Cardiac septum (tissue), 1 donor: Measurements from ENCODE around the gene PRUNE2. TPM values are rescaled to one million over a fixed set of nuclear protein-coding genes. Genes with fewer than 3 reads are reported as not detected.
"Not testable (repeated sequence)": the region's sequence is repeated elsewhere in the genome, so short reads cannot be mapped to it uniquely, and the experiment has no call there.

ENCODE experiments used
- DNase-seq: peaks from one replicate; pipeline ENCODE4 v3.0.0-alpha.2; 2020; ENCODE audit warnings: low spot score
- intact Hi-C: fragments of 100-400 bp; cut with DNase I; formaldehyde crosslinking; loops from one replicate; pipeline ENCODE4 v1.14.0; 2022
- total RNA-seq: library from RNA; stranded (reverse); fragmentation: NEBNext Ultra II Directional; extraction: Animal tissue kit (Norgen Biotek cat#: 25700); gene quantifications from one replicate; pipeline ENCODE4 v1.2.1, GENCODE V29; 2021
- donor health status: DM: no; HTN: no; CAD: no.

PRUNE2 gene
- total RNA-seq, 1 donor from 2014 or later, result 19.9 TPM

- intact Hi-C loops, result no loop called here
- DNase-seq, result no peak
Measured at GRCh38 chr9:76595645-76596044, 310.3 kb downstream of the PRUNE2 start.

GRCh38 chr9:76594764-76595424 is 311.0 kb downstream of the PRUNE2 start:
- intact Hi-C loops, result no loop called here
- DNase-seq, result no peak

GRCh38 chr9:76593961-76594735 is 311.8 kb downstream of the PRUNE2 start:
- intact Hi-C loops, DNase-seq: not testable (repeated sequence)

GRCh38 chr9:76592974-76593347 is 313.0 kb downstream of the PRUNE2 start:
- intact Hi-C loops, result no loop called here
- DNase-seq, result no peak

GRCh38 chr9:76592091-76592973 is 313.6 kb downstream of the PRUNE2 start:
- DNase-seq, result no peak
- intact Hi-C loops, result no loop called here

- DNase-seq, result no peak
- intact Hi-C loops, result no loop called here
Measured at GRCh38 chr9:76591256-76591950, 314.5 kb downstream of the PRUNE2 start.

GRCh38 chr9:76588316-76588715 is 317.6 kb downstream of the PRUNE2 start:
- intact Hi-C loops, result no loop called here
- DNase-seq, result no peak

GRCh38 chr9:76586390-76587314 is 319.3 kb downstream of the PRUNE2 start:
- DNase-seq, result no peak
- intact Hi-C loops, result no loop called here

GRCh38 chr9:76585487-76586389 is 320.2 kb downstream of the PRUNE2 start:
- no peak for DNase-seq
- intact Hi-C loops, result no loop called here

GRCh38 chr9:76583256-76583655 is 322.7 kb downstream of the PRUNE2 start:
- intact Hi-C loops, result no loop called here
- DNase-seq, result no peak

- no peak for DNase-seq
Measured at GRCh38 chr9:76581731-76582130, 324.2 kb downstream of the PRUNE2 start.

GRCh38 chr9:76580820-76581219 is 325.1 kb downstream of the PRUNE2 start:
- DNase-seq, result no peak
- intact Hi-C loops, result no loop called here

More at GRCh38 chr9:76581731-76582130, 324.2 kb downstream of the PRUNE2 start:
- intact Hi-C loops, result no loop called here

- intact Hi-C loops, result no loop called here
- DNase-seq, result no peak
Measured at GRCh38 chr9:76580188-76580587, 325.7 kb downstream of the PRUNE2 start.

GRCh38 chr9:76576344-76576743 is 329.6 kb downstream of the PRUNE2 start:
- intact Hi-C loops, result no loop called here
- no peak for DNase-seq

GRCh38 chr9:76575761-76576160 is 330.2 kb downstream of the PRUNE2 start:
- intact Hi-C loops, result no loop called here
- DNase-seq, result no peak

- intact Hi-C loops, result no loop called here
- DNase-seq, result no peak
Measured at GRCh38 chr9:76573905-76574760, 331.8 kb downstream of the PRUNE2 start.

- intact Hi-C loops, result no loop called here
- DNase-seq, result no peak
Measured at GRCh38 chr9:76573408-76573807, 332.5 kb downstream of the PRUNE2 start.
